Type B pancreatic cell (in vitro differentiated cells): ENCODE results near the gene NEGR1. TPM values are rescaled to one million over a fixed set of nuclear protein-coding genes. Genes with fewer than 3 reads are reported as not detected.

Experiments
- DNase-seq: peaks from one replicate; pipeline ENCODE4 v3.0.0; 2021; ENCODE audit warnings: mixed read lengths; ENCODE audit not compliant: unreplicated experiment; ENCODE audit errors: extremely low spot score
- H3K27ac Mint-ChIP-seq: 2 replicates; pipeline ENCODE4 v1.8.0; 2021; ENCODE audit warnings: mild to moderate bottlenecking, mixed read lengths
- H3K27me3 Mint-ChIP-seq: 2 replicates; pipeline ENCODE4 v1.8.0; 2021; ENCODE audit warnings: mixed read lengths
- H3K36me3 Mint-ChIP-seq: 2 replicates; pipeline ENCODE4 v1.8.0; 2021; ENCODE audit warnings: mixed read lengths
- H3K4me1 Mint-ChIP-seq: one replicate; pipeline ENCODE4 v1.8.0; 2021; ENCODE audit warnings: mixed read lengths; ENCODE audit not compliant: unreplicated experiment
- H3K4me3 Mint-ChIP-seq: 2 replicates; pipeline ENCODE4 v1.8.0; 2021; ENCODE audit warnings: mild to moderate bottlenecking, mixed read lengths
- H3K9me3 Mint-ChIP-seq: 2 replicates; pipeline ENCODE4 v1.8.0; 2021; ENCODE audit warnings: mixed read lengths
- CTCF ChIP-seq: fragments of 200-600 bp; sonication (generic); conservative IDR thresholded peaks from 2 replicates; pipeline ENCODE4 v1.5.0; 2021; ENCODE audit warnings: antibody characterized with exemption, mild to moderate bottlenecking
- total RNA-seq: library from RNA; stranded (reverse); gene quantifications from 2 replicates; pipeline ENCODE4 v1.2.1, GENCODE V29; 2021; ENCODE audit warnings: low replicate concordance

Gene NEGR1
- total RNA-seq, 1 donor from 2014 or later = 22.5 TPM

- H3K4me1 Mint-ChIP-seq = peaks cover 3% of the 10 kb centered on the region
Observed at GRCh38 chr1:71667216-71667615, 615.1 kb downstream of the NEGR1 start.

GRCh38 chr1:71666609-71667008 is 615.7 kb downstream of the NEGR1 start:
- Mint-ChIP-seq H3K36me3 (no peaks in the 10 kb centered on the region), H3K4me1 (peaks cover 3% of the 10 kb centered on the region), H3K27me3 (no peaks in the 10 kb centered on the region), H3K27ac (no peak overlapping the region), H3K4me3 (no peak overlapping the region), H3K9me3 (no peaks in the 10 kb centered on the region)
- TF ChIP-seq CTCF = no peak
- DNase-seq = no peak

More at GRCh38 chr1:71667216-71667615, 615.1 kb downstream of the NEGR1 start:
- H3K4me3 Mint-ChIP-seq = no peak overlapping the region
- no peaks in the 10 kb centered on the region for H3K27me3 Mint-ChIP-seq
- H3K36me3 Mint-ChIP-seq = no peaks in the 10 kb centered on the region
- no peak for DNase-seq
- H3K9me3 Mint-ChIP-seq = no peaks in the 10 kb centered on the region
- TF ChIP-seq CTCF = no peak
- H3K27ac Mint-ChIP-seq = no peak overlapping the region

DNA sequence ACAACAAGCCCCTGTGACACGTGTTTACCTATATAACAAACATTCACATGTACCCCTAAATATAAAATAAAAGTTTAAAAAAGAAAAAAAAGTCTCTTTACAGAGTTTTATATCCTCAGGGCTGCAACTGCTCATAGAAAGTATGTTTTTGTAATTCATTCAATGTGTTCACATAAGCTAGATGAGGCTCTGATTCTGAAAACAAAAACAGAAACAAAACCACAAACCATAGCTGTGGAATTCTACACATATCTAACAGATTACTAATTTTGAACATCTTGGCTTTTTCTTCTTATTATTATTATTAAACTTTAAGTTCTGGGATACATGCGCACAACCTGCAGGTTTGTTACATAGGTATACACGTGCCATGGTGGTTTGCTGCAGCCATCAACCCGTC is 621.9 kb downstream of the NEGR1 start:
- DNase-seq = no peak
- no peaks in the 10 kb centered on the region for H3K36me3 Mint-ChIP-seq
- no peak overlapping the region for H3K4me3 Mint-ChIP-seq
- H3K27me3 Mint-ChIP-seq = peaks cover 3% of the 10 kb centered on the region
- TF ChIP-seq CTCF = no peak
- H3K27ac Mint-ChIP-seq = no peak overlapping the region
- no peaks in the 10 kb centered on the region for H3K4me1 Mint-ChIP-seq
- no peaks in the 10 kb centered on the region for H3K9me3 Mint-ChIP-seq

DNA sequence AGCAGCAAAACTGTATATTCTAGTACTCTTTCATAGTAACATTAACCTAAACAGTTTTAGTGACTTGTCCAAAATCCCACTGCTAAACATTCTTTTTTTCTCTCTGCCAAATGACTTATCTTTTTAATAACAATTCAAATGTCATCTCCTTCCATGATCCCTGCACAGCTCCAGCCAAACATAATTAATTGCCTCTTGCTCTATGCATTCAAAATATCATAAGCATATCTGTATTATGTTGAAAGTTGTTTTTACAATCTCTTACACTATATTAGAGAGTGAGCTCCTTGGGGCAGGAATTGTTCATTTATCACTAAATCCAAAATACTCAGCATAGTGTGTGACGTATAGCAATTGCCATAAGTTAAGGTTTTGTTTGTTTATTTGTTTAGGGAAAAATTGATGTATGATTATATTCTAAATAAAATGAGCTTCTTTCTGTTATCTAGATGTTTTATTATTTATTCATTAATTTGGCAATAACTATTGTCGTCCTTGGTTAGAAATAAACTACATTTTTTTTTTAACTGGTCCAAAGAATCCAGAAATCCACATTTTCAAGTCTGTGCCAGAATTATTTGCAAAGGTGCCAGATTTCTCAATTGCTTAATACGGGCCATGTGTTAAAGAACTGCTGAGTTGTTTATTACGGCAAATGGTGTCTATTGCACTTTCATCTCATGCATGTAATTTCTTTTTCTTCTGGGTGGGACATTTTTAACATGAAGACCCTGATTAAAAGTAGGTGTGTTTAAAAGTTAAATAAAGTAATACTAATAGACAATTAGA is 624.3 kb downstream of the NEGR1 start:
- no peak for DNase-seq
- no peak overlapping the region for H3K27ac Mint-ChIP-seq
- no peak for TF ChIP-seq CTCF
- no peaks in the 10 kb centered on the region for H3K4me1 Mint-ChIP-seq
- H3K27me3 Mint-ChIP-seq = peaks cover 3% of the 10 kb centered on the region
- H3K36me3 Mint-ChIP-seq = no peaks in the 10 kb centered on the region
- H3K4me3 Mint-ChIP-seq = no peak overlapping the region
- no peaks in the 10 kb centered on the region for H3K9me3 Mint-ChIP-seq

- peaks cover 3% of the 10 kb centered on the region for H3K27me3 Mint-ChIP-seq
- no peaks in the 10 kb centered on the region for H3K4me1 Mint-ChIP-seq
- H3K4me3 Mint-ChIP-seq = no peak overlapping the region
- no peaks in the 10 kb centered on the region for H3K36me3 Mint-ChIP-seq
- no peak overlapping the region for H3K27ac Mint-ChIP-seq
- no peaks in the 10 kb centered on the region for H3K9me3 Mint-ChIP-seq
- no peak for DNase-seq
- no peak for TF ChIP-seq CTCF
Observed at GRCh38 chr1:71656902-71657301, 625.4 kb downstream of the NEGR1 start.
